IPS-20b (cell line): ENCODE measurements around the gene ZC3H13.
"Not testable (repeated sequence)": the region's sequence is repeated elsewhere in the genome, so short reads cannot be mapped to it uniquely, and the experiment has no call there.

Experiments
- H3K27ac ChIP-seq: one replicate; pipeline ENCODE4 v1.5.1; 2013; ENCODE audit warnings: low read length
- H3K27me3 ChIP-seq: 2 replicates; pipeline ENCODE4 v1.6.1; 2013; ENCODE audit warnings: mild to moderate bottlenecking, low read length, inconsistent platforms; ENCODE audit not compliant: insufficient read depth
- H3K36me3 ChIP-seq: 2 replicates; pipeline ENCODE4 v1.6.1; 2013; ENCODE audit warnings: low read depth, mild to moderate bottlenecking, inconsistent platforms, low read length, moderate library complexity; ENCODE audit not compliant: insufficient read depth
- H3K4me1 ChIP-seq: 2 replicates; pipeline ENCODE4 v1.6.1; 2013; ENCODE audit warnings: mild to moderate bottlenecking, control low read depth, inconsistent platforms, low read length, moderate library complexity; ENCODE audit not compliant: insufficient read depth
- H3K4me3 ChIP-seq: 2 replicates; pipeline ENCODE4 v1.5.1; 2013; ENCODE audit warnings: mild to moderate bottlenecking, low read length, inconsistent platforms
- H3K9ac ChIP-seq: 2 replicates; pipeline ENCODE4 v1.6.1; 2013; ENCODE audit warnings: low read depth, mild to moderate bottlenecking, inconsistent platforms, low read length, moderate library complexity
- H3K9me3 ChIP-seq: 2 replicates; pipeline ENCODE4 v1.6.1; 2013; ENCODE audit warnings: mild to moderate bottlenecking, low read depth, low read length, inconsistent platforms; ENCODE audit not compliant: insufficient read depth

The ZC3H13 gene

DNA sequence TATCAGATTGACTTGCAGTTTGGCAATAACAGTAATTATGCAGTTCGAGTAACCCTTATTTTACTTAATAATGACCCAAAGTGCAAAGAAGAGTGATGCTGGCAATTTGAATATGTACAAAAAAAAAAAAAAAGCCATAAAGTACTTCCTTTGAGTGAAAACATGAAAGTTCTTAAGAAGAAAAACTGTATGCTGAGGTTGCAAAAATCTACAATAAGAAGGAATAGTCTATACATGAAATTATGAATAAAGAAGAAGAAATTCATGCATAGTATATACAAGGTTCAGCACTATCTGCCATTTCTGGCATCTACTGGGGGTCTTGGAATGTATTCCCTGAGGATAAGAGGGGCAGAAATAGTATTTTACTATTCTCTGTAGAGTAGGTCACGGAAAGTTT is 55.9 kb downstream of the ZC3H13 start:
- Histone ChIP-seq H3K27ac (no peak overlapping the region), H3K4me1 (no peaks in the 10 kb centered on the region), H3K4me3 (no peak overlapping the region), H3K9ac (no peak overlapping the region), H3K9me3 (no peaks in the 10 kb centered on the region), H3K36me3 (peaks cover 41% of the 10 kb centered on the region), H3K27me3 (no peaks in the 10 kb centered on the region)

DNA sequence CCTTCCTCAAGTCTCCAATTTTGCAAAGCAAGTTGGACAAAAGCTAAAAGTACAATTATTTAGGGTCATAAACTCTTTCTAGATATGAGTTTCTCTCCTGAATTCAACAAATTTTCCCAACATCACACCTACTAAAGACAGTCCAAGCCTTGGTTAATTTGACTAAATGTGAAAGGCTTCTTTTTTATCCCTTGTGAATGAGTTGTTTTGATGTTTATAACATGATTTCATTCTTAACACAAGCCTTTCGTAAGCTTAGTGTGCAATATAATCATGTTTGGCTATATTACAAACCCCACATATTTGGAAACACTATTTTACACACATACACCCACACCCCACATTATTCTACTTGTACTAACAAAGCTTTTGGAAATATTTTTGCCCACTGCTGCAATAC is 57.3 kb downstream of the ZC3H13 start:
- H3K9me3 ChIP-seq, result no peaks in the 10 kb centered on the region
- peaks cover 27% of the 10 kb centered on the region for H3K36me3 ChIP-seq
- no peaks in the 10 kb centered on the region for H3K4me1 ChIP-seq
- H3K27me3 ChIP-seq, result no peaks in the 10 kb centered on the region
- H3K27ac ChIP-seq, result no peak overlapping the region
- H3K4me3 ChIP-seq, result no peak overlapping the region
- H3K9ac ChIP-seq, result no peak overlapping the region

DNA sequence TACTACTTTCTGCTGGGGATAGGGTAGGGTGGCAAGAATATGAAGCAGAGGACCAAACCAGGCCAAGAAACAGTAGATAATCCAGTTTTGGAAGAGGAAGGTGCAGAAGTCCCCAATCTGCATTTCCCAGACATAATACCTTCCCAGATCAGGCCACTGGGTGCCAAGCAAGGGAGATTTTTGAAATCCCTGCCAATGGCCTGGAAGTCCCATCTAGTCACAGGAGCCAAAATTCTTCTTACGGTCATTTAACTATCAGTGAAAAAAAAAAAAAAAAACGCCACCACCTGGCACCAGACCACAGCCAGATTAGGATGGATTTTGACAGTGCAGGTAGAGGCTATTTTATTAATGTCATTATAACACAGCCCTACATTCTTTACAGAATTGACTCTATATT is 57.8 kb downstream of the ZC3H13 start:
- H3K27ac ChIP-seq, result no peak overlapping the region
- H3K4me1 ChIP-seq, result no peaks in the 10 kb centered on the region
- H3K4me3 ChIP-seq, result no peak overlapping the region
- no peak overlapping the region for H3K9ac ChIP-seq
- peaks cover 22% of the 10 kb centered on the region for H3K36me3 ChIP-seq
- H3K9me3 ChIP-seq, result no peaks in the 10 kb centered on the region
- no peaks in the 10 kb centered on the region for H3K27me3 ChIP-seq

DNA sequence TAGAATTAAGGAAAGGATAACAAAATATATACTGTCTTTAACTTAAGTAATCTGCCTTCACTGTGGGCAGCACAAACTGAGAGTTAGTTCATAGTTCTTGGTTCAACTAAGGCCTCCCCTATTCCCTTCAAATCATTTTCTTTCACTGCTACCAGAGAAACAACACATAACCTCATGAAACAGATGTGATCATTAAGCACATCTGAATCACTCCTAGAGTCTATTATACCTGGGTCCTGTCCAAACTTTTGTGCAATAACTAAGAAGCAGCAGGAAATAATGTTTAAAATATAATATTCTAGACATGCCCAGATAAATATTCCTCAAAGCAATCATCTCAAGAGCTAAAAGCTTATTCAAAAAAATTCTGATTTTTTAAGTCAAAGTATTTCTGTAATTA is 62.9 kb downstream of the ZC3H13 start:
- peaks cover 47% of the 10 kb centered on the region for H3K36me3 ChIP-seq
- no peak overlapping the region for H3K4me3 ChIP-seq
- no peak overlapping the region for H3K27ac ChIP-seq
- no peaks in the 10 kb centered on the region for H3K9me3 ChIP-seq
- no peaks in the 10 kb centered on the region for H3K4me1 ChIP-seq
- H3K9ac ChIP-seq, result no peak overlapping the region
- H3K27me3 ChIP-seq, result no peaks in the 10 kb centered on the region

DNA sequence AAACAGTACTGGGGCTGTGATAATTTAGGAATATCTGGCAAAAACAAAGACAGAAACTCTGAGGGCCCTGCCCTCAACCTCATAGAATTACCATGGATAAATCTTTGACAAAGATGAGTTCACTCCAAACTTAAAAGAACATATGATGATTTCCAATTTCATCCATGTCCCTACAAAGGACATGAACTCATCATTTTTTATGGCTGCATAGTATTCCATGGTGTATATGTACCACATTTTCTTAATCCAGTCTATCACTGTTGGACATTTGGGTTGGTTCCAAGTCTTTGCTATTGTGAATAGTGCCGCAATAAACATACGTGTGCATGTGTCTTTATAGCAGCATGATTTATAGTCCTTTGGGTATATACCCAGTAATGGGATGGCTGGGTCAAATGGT is 71.4 kb downstream of the ZC3H13 start:
- not testable (repeated sequence) for H3K4me3 ChIP-seq, H3K27me3 ChIP-seq, H3K4me1 ChIP-seq, H3K27ac ChIP-seq, H3K9ac ChIP-seq, H3K9me3 ChIP-seq
- H3K36me3 ChIP-seq, result peaks cover 63% of the 10 kb centered on the region

DNA sequence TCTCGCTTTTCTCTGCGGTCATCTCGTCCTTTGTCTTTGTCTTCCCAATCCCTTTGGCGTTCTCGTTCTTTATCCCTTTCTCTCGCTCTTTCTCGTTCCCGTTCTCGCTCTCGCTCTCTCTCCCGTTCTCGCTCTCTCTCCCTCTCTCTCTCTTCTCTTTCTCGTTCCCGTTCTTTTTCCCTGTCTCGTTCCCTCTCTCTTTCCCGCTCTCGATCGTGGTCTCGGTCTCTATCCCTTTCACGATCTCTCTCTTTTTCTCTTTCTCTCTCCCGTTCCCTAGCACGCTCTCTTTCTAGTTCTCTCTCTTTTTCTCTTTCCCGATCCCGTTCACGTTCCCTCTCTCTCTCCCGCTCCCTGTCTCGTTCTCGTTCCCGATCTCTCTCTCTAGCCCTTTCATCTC is 77.2 kb downstream of the ZC3H13 start:
- peaks cover 86% of the 10 kb centered on the region for H3K36me3 ChIP-seq

DNA sequence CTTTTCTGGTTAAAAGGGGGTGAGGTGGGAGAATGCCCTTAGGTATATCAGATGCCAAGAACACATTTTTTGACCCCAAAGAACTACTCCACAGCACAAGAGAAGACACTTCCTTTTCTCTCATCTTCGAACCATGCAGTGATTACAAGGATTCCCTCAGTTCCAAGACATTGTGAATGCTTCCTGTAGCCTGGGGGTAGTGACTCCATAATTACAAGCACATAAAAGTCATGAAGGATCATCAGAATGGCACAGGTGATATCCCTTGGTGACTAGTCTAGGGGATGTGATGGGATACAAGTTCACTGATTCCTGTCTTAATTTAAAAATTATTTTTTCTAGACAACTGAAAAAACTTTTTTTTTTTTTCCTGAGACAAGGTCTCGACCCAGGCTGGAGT is 78.0 kb downstream of the ZC3H13 start:
- no peak overlapping the region for H3K9ac ChIP-seq
- no peak overlapping the region for H3K4me3 ChIP-seq
- no peak overlapping the region for H3K27ac ChIP-seq
- peaks cover 89% of the 10 kb centered on the region for H3K36me3 ChIP-seq
- H3K4me1 ChIP-seq, result no peaks in the 10 kb centered on the region
- no peaks in the 10 kb centered on the region for H3K9me3 ChIP-seq
- H3K27me3 ChIP-seq, result no peaks in the 10 kb centered on the region

More for the DNA sequence above, 77.2 kb downstream of the ZC3H13 start:
- Histone ChIP-seq H3K27me3 (no peaks in the 10 kb centered on the region), H3K4me3 (no peak overlapping the region), H3K4me1 (no peaks in the 10 kb centered on the region), H3K9ac (no peak overlapping the region), H3K27ac (no peak overlapping the region), H3K9me3 (no peaks in the 10 kb centered on the region)

DNA sequence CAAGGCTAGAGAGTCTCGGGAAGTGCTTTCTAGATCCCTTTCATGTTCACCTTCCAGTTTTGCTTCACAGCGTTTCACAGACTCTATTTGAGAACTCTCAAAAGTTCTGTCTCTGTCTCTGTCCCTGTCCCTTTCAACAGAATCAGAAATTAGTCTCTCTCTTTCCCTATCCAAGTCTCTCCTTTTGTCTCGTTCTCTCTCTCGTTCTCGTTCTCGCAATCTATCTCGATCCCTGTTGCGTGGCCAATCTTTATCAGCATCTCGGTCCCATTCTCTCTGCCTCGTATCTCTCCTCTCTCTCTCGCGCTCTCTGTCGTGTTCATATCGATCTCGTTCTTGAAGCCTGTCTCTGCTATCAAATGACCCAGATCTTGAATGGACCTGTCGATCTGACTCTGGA is 85.0 kb downstream of the ZC3H13 start:
- Histone ChIP-seq H3K9me3 (no peaks in the 10 kb centered on the region), H3K4me3 (no peak overlapping the region), H3K9ac (no peak overlapping the region), H3K4me1 (no peaks in the 10 kb centered on the region), H3K36me3 (peaks cover 96% of the 10 kb centered on the region), H3K27me3 (no peaks in the 10 kb centered on the region), H3K27ac (no peak overlapping the region)

DNA sequence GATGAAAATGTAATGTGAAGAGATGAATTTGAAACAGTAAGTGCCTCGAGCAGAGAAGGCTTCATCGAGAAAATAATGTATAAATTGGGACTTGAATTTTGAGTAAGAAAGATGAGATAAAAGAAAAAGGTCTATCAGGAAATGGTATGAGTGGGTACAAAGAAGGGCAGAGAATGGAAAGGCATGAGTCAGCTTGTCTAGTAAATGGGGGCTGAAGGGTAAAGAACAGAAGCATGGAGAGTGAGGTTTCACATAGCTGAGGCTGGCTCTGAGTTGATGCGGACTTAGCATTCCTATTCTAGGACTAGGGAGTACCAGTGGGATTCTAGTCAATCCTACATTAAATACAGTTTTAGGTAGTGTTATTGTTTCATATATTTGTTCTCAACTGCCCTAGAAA is 85.8 kb downstream of the ZC3H13 start:
- no peaks in the 10 kb centered on the region for H3K27me3 ChIP-seq
- H3K9ac ChIP-seq, result no peak overlapping the region
- no peak overlapping the region for H3K4me3 ChIP-seq
- H3K4me1 ChIP-seq, result no peaks in the 10 kb centered on the region
- H3K9me3 ChIP-seq, result no peaks in the 10 kb centered on the region
- H3K36me3 ChIP-seq, result peaks cover 92% of the 10 kb centered on the region
- H3K27ac ChIP-seq, result no peak overlapping the region

DNA sequence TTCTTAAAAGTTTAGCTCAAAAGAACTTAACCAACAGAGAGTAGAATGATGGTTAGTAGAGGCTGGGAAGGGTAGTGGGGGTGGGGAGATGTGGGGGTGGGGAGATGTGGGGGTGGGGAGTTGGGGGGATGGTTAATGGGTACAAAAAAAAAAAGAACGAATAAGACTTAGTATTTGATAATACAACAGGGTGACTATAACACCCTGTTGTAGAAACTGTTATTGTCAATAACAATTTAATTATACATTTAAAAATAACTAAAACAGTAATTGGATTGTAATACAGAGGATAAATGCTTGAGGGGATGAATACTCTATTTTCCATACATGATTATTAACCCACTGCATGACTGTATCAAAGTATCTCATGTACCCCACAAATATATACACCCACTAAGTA is 91.1 kb downstream of the ZC3H13 start:
- Histone ChIP-seq H3K27me3 (no peaks in the 10 kb centered on the region), H3K4me1 (no peaks in the 10 kb centered on the region), H3K9ac (no peak overlapping the region), H3K9me3 (no peaks in the 10 kb centered on the region), H3K27ac (no peak overlapping the region), H3K36me3 (peaks cover 75% of the 10 kb centered on the region), H3K4me3 (no peak overlapping the region)

DNA sequence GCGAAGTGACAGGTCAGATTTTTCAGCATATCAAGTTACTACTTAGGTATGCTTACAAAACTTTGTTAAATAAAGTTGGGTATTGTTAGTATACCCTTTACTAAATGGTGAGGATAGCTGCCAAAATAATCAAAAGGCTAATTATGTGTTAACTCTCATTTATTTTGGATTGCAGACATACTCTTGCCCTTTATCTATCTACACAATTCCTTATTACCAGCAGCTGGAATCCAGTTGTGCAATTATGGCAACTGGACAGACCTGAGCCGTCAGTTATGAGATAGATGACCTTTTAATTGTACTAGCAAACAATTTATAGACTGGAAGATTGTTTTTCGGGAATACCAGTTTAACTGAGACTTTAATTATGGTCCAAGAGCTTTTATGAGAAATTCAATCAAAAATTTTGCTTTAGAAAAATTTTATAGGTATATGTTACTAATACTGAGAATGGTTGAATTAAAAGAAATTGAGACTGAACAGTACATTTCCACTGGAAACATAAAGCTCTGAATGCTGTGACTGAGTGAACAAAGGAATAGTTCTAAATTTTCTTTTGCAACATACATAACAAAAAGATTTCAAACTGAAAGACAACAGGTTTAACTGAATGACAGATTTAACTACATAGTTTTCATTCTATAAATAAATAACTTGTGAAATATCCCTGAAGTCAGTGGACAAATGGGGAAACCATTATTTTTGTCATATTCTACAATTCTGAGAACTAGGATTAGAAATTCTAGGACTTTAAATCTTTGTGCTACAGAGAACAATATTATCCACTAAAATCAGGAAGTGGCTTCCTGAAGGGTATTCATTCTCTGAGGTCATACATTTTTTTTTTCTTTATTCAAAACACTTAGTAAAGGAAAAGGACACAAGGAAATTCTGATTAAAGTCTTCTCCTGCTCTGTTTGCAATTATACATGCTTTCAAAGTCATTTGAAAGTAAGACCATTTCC is 97.4 kb downstream of the ZC3H13 start:
- no peaks in the 10 kb centered on the region for H3K27me3 ChIP-seq
- H3K9me3 ChIP-seq, result no peaks in the 10 kb centered on the region
- no peak overlapping the region for H3K4me3 ChIP-seq
- no peak overlapping the region for H3K27ac ChIP-seq
- no peaks in the 10 kb centered on the region for H3K4me1 ChIP-seq
- no peak overlapping the region for H3K9ac ChIP-seq
- peaks cover 47% of the 10 kb centered on the region for H3K36me3 ChIP-seq

DNA sequence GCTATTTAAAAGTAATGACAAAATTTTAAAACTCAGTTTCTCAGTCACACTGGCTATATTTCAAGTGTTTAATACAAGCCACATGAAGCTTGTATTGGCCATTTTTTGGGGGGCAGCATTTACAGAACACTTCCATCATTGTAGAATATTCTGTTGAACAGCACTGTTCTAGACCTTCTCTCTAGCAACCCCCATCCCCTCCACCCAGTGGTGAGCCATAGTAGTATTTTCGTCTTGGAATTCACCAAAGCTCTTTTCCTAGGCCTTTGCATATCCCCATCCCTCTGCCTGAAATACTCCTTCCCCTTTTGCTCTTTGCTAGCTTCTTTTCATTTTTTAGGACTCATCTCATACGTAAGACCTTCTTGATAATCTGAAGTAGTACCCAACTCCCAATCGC is 99.5 kb downstream of the ZC3H13 start:
- Histone ChIP-seq H3K4me1 (no peaks in the 10 kb centered on the region), H3K9ac (no peak overlapping the region), H3K9me3 (no peaks in the 10 kb centered on the region), H3K27ac (no peak overlapping the region), H3K4me3 (no peak overlapping the region), H3K27me3 (no peaks in the 10 kb centered on the region), H3K36me3 (peaks cover 34% of the 10 kb centered on the region)
